ENCODE measurements around the gene RIN1. TPM values are rescaled to one million over a fixed set of nuclear protein-coding genes. Genes with fewer than 3 reads are reported as not detected.

RIN1 gene
- total and polyA plus RNA-seq, 2 donors (not counting 3 experiments of a cell fraction or from before 2014, with no cell fraction given): 4.4 to 10.2 TPM

- Histone ChIP-seq H3K4me2 (ENCODE audit: insufficient read depth, low read length) (peak overlapping the region; percentile 93), H3K36me3 (ENCODE audit: control insufficient read depth in 2 of 2, extremely low read depth in 1 of 2, insufficient read depth in 2 of 2, low read length in 2 of 2) (no peaks in the 10 kb centered on the region), H3K27ac (ENCODE audit: insufficient read depth, low read depth, low read length) (peak overlapping the region; percentile 52), H3K9me1 (replicated peaks; ENCODE audit: control insufficient read depth, extremely low read depth, insufficient read depth, low read length) (no peaks in the 10 kb centered on the region), H4K20me1 (replicated peaks; ENCODE audit: control insufficient read depth, extremely low read depth, insufficient read depth, low read length) (no peaks in the 10 kb centered on the region), H3K4me3 (replicated peaks in 1 of 3; ENCODE audit: insufficient read depth in 1 of 3, low read depth in 1 of 3, low read length in 3 of 3) (peak overlapping the region; percentile 35 to 82 (median 79)), H3K4me1 (ENCODE audit: control insufficient read depth, extremely low read depth, insufficient read depth, low read length) (peaks cover 4% of the 10 kb centered on the region), H3K79me2 (ENCODE audit: control insufficient read depth, insufficient read depth, low read length) (no peaks in the 10 kb centered on the region), H3K9me3 (replicated peaks; ENCODE audit: control insufficient read depth, insufficient read depth, low read length) (no peaks in the 10 kb centered on the region), H3K9ac (replicated peaks; ENCODE audit: extremely low read depth, insufficient read depth, low read length) (peak overlapping the region; percentile 56), H3K27me3 (ENCODE audit: control insufficient read depth in 2 of 2, insufficient read depth in 2 of 2, low read length in 2 of 2) (peaks cover 0 to 5% of the 10 kb centered on the region in 2 experiments), H2AFZ (ENCODE audit: low read depth, low read length) (peak overlapping the region; percentile 99)
- no TSS peak for BruUV-seq (replicated peaks)
- ChIA-PET CTCF (interaction anchor here (0.6 to 9.5 kb wide), 31 partner anchors 10 to 149 kb away, joined by 3 to 225 read pairs (median 5); partner anchors contain the start of genes B4GAT1, BRMS1, MRPL11 and RIN1), POLR2A (interaction anchor here (0.9 to 2.1 kb wide), 3 partner anchors 15 to 24 kb away, joined by 3 to 8 read pairs (median 4); partner anchors contain the start of genes RIN1 and YIF1A)
- dilution Hi-C loops (cut with MboI; ENCODE audit: extremely low pct_ligation_motif_present, low sequenced_read_pairs) (no loop called here), intact Hi-C loops (cut with micrococcal nuclease) (loop anchor here (1.0 to 5.0 kb wide), 6 partner anchors 16 to 125 kb away; partner anchors contain the start of genes BRMS1, MRPL11, RIN1 and YIF1A)
- FAIRE-seq: no peak
- DNase-seq (ENCODE audit: low read depth, low spot score): peak; percentile 94
- TF ChIP-seq MYC (IDR thresholded peaks at IDR 0.05; ENCODE audit: low read depth, low read length) (no peak), CTCF (IDR thresholded peaks at IDR 0.05; ENCODE audit: extremely low read depth in 1 of 2, insufficient read depth in 1 of 2, low read depth in 1 of 2, low read length in 2 of 2) (peak in 1 of 2 donors; percentile 94), GATA2 (IDR thresholded peaks at IDR 0.05; ENCODE audit: insufficient read depth, insufficient read length, low read depth, low read length) (peak; percentile 18), POLR2A (IDR thresholded peaks at IDR 0.05; ENCODE audit: low read depth, low read length) (peak; percentile 9)
Observed at GRCh38 chr11:66311965-66312548, 24.2 kb downstream of the RIN1 start.

Data from endothelial cell of umbilical vein (primary cell).